GM12875 (cell line): Measurements from ENCODE around the gene UEVLD.

Experiments used
- H3K4me3 ChIP-seq: one replicate; pipeline ENCODE4 v1.5.1; 2011; ENCODE audit warnings: low read depth, low read length, control low read depth
- TF ChIP-seq, protein P1 (sequence below): IDR thresholded peaks from 2 replicates; pipeline ENCODE4 v1.5.1; 2011; ENCODE audit warnings: low read depth, mild to moderate bottlenecking, control low read depth, inconsistent platforms, low read length, moderate library complexity, borderline replicate concordance; ENCODE audit not compliant: insufficient read depth

The UEVLD gene

DNA sequence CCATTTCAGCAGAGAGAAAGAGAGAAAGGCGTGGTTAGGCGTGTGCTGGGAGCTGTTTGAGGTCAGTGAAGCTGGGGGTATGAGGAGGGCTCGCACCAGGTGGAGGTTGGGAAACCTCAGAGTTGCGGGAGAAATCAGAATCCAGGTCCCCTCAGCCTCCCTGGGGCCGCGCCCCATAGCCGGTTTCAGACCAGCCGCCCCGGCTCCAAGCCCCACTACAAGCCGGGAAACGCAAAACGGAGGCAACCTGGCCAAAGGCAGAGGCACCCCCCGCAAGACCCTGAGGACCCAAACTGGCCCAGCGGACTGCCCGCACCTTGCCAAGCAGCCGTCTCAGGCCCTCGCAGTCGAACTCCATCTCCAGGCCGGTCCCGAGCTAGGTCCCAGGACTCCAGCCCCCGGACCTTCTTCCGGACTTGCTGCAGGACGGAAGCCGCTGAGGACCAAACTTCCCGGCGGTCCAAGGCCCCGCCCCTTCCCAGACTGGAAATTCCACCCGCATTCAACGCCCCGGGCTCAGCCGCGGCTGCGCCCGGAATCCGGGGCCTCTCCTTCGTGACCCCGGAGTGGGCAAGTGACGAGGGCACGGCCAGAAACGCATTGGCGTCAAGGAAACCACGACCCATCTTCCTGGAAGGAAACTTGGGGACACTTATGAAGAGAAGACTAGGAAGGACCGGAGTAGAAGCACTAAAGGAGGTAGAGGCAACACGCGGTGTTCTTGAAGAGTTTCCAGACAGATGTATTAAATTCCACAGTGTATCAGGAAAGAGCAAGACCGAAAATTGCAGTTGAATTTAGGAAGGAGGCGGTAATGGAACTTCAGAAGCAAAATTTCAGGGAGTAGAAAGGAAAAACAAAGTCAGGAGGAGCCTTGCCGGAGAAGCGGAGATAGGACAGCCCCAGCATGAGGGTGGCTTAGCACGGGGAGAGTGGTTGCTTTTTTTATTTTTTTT lies at the start of gene UEVLD:
UEVLD (minus strand) TSS at position 438 of the 956 bp plus-strand sequence; CDS start at position 358, 80 bp downstream.
- TF ChIP-seq, protein P1, sequence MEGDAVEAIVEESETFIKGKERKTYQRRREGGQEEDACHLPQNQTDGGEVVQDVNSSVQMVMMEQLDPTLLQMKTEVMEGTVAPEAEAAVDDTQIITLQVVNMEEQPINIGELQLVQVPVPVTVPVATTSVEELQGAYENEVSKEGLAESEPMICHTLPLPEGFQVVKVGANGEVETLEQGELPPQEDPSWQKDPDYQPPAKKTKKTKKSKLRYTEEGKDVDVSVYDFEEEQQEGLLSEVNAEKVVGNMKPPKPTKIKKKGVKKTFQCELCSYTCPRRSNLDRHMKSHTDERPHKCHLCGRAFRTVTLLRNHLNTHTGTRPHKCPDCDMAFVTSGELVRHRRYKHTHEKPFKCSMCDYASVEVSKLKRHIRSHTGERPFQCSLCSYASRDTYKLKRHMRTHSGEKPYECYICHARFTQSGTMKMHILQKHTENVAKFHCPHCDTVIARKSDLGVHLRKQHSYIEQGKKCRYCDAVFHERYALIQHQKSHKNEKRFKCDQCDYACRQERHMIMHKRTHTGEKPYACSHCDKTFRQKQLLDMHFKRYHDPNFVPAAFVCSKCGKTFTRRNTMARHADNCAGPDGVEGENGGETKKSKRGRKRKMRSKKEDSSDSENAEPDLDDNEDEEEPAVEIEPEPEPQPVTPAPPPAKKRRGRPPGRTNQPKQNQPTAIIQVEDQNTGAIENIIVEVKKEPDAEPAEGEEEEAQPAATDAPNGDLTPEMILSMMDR = no peak
- peak within 1 kb of the TSS; percentile 90 for H3K4me3 ChIP-seq

- TF ChIP-seq, protein P1 = no peak
- H3K4me3 ChIP-seq = peak within 1 kb of the TSS; percentile 53
Measured at GRCh38 chr11:18634140-18635032, 45.9 kb upstream of the UEVLD start, which contains the start of gene SPTY2D1. Gene SPTY2D1 (minus strand): TSS chr11:18634342. CDS start chr11:18634257, 85 bp downstream.

- H3K4me3 ChIP-seq = peak overlapping the region; percentile 53
- TF ChIP-seq, protein P1 = no peak
Measured at GRCh38 chr11:18633256-18634139, 45.0 kb upstream of the UEVLD start.

GRCh38 chr11:18632841-18633240 lies 44.3 kb upstream of the UEVLD start:
- TF ChIP-seq, protein P1 = no peak
- H3K4me3 ChIP-seq = peak overlapping the region; percentile 53

DNA sequence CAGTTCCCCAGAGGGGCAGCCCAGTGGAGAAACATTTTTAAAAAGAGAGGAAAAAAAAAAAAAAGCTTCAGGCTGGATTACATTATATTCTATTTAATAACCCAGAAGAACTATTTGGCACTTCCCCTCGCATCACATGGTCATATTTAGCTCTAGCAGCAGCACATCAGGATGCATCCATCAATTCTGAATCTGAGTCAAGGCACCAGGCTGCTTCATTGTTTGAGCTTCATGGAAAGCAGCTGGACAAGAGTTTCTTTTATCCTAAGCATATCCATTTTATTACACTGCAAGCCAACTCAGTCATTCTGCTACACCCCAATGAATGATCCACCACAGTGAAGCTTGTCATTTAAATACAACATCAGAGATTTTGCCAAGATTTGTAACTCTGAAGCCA lies 35.6 kb upstream of the UEVLD start:
- TF ChIP-seq, protein P1 = no peak
- H3K4me3 ChIP-seq = no peak overlapping the region

- TF ChIP-seq, protein P1 = no peak
- no peak overlapping the region for H3K4me3 ChIP-seq
Measured at GRCh38 chr11:18623707-18624106, 35.2 kb upstream of the UEVLD start.
